OCI-LY7 (cell line): ENCODE results near the gene RSPH1. TPM values are rescaled to one million over a fixed set of nuclear protein-coding genes. Genes with fewer than 3 reads are reported as not detected.

Experiments used
- BruUV-seq: library from RNA; stranded (reverse); fragments of 400-500 nt; replicated peaks from 2 replicates; lab custom pipeline; 2021; lab: Mats Ljungman, UMichigan
- CTCF ChIA-PET: fragments of 300-600 bp; sonication (Branson Sonifier 250); formaldehyde crosslinking; loops from one replicate; lab custom pipeline; 2022; ENCODE audit warnings: antibody characterized with exemption; ENCODE audit not compliant: unreplicated experiment; lab: Charles Lee
- POLR2A ChIA-PET: fragments of 300-600 bp; sonication (Branson Sonifier 250); formaldehyde crosslinking; loops from one replicate; lab custom pipeline; 2022; ENCODE audit warnings: antibody characterized with exemption; lab: Charles Lee
- DNase-seq: peaks from one replicate; pipeline ENCODE4 v3.0.0-alpha.2; 2015; ENCODE audit warnings: low spot score
- H2AFZ ChIP-seq: fragments of 200-600 bp; sonication (generic), shearing (Covaris generic); 2 replicates; pipeline ENCODE4 v1.6.1; 2014; ENCODE audit warnings: mild to moderate bottlenecking, antibody characterized with exemption, low read length, moderate library complexity
- H3K27ac ChIP-seq: fragments of 200-600 bp; sonication (generic); 2 replicates; pipeline ENCODE4 v1.5.1; 2014; ENCODE audit warnings: mixed run types, low read depth, mild to moderate bottlenecking, moderate library complexity, low read length, inconsistent platforms; ENCODE audit not compliant: poor library complexity, severe bottlenecking
- H3K36me3 ChIP-seq: fragments of 200-600 bp; sonication (generic); 2 replicates; pipeline ENCODE4 v1.6.1; 2014; ENCODE audit warnings: mild to moderate bottlenecking, antibody characterized with exemption, low read length, moderate library complexity, mixed read lengths; ENCODE audit not compliant: insufficient read depth
- H3K4me1 ChIP-seq: fragments of 200-600 bp; sonication (generic); 2 replicates; pipeline ENCODE4 v1.5.1; 2014; ENCODE audit warnings: mild to moderate bottlenecking, low read length; ENCODE audit not compliant: insufficient read depth, poor library complexity, severe bottlenecking
- H3K4me2 ChIP-seq: fragments of 200-600 bp; sonication (generic); 2 replicates; pipeline ENCODE4 v1.6.1; 2014; ENCODE audit warnings: mild to moderate bottlenecking, low read length
- H3K4me3 ChIP-seq: fragments of 200-600 bp; sonication (generic); 2 replicates; pipeline ENCODE4 v1.5.1; 2014; ENCODE audit warnings: mild to moderate bottlenecking, low read depth, low read length; ENCODE audit not compliant: poor library complexity, severe bottlenecking
- H3K79me2 ChIP-seq: fragments of 200-600 bp; sonication (generic); 2 replicates; pipeline ENCODE4 v1.6.1; 2016; ENCODE audit warnings: low read depth, mild to moderate bottlenecking, low read length, moderate library complexity, mixed read lengths; ENCODE audit not compliant: insufficient read depth
- H3K9me2 ChIP-seq: fragments of 200-600 bp; sonication (generic); 2 replicates; pipeline ENCODE4 v1.6.1; 2016; ENCODE audit warnings: mild to moderate bottlenecking, low read length, mixed read lengths; ENCODE audit not compliant: insufficient read depth
- H3K9me3 ChIP-seq: fragments of 200-600 bp; sonication (generic); 2 replicates; pipeline ENCODE4 v1.6.1; 2014; ENCODE audit warnings: mild to moderate bottlenecking, mixed run types, low read length, mixed read lengths
- H4K20me1 ChIP-seq: fragments of 200-600 bp; sonication (generic); 2 replicates; pipeline ENCODE4 v1.6.1; 2014; ENCODE audit warnings: mild to moderate bottlenecking, antibody characterized with exemption, low read length, moderate library complexity, mixed read lengths; ENCODE audit not compliant: insufficient read depth
- EZH2phosphoT487 ChIP-seq: fragments of 200-600 bp; sonication (generic); IDR thresholded peaks from 2 replicates; pipeline ENCODE4 v1.6.1; 2018; ENCODE audit warnings: low read depth, borderline replicate concordance, mild to moderate bottlenecking, mixed run types, antibody characterized with exemption, low read length, moderate library complexity, mixed read lengths
- intact Hi-C: fragments of 100-400 bp; cut with micrococcal nuclease; formaldehyde crosslinking; loops from one replicate; pipeline ENCODE4 v1.10.0; 2022; ENCODE audit not compliant: unreplicated experiment
- total RNA-seq, 2 experiments: library from RNA; depleted of rRNA in 1 of 2; stranded (reverse); fragments of >200 nt in 1 of 2; shearing (Covaris generic) in 1 of 2; gene quantifications; 2 replicates each; pipeline ENCODE4 v1.2.3, GENCODE V29; 2014 to 2022
- TF ChIP-seq, protein P1 (sequence below): fragments of 200-600 bp; sonication (generic); conservative IDR thresholded peaks from 2 replicates; pipeline ENCODE4 v1.5.1; 2014; ENCODE audit warnings: mild to moderate bottlenecking, antibody characterized with exemption, low read length, moderate library complexity, mixed read lengths

Gene RSPH1
- total RNA-seq, 2 experiments from 2014 or later = 1.9 to 2.5 TPM

DNA sequence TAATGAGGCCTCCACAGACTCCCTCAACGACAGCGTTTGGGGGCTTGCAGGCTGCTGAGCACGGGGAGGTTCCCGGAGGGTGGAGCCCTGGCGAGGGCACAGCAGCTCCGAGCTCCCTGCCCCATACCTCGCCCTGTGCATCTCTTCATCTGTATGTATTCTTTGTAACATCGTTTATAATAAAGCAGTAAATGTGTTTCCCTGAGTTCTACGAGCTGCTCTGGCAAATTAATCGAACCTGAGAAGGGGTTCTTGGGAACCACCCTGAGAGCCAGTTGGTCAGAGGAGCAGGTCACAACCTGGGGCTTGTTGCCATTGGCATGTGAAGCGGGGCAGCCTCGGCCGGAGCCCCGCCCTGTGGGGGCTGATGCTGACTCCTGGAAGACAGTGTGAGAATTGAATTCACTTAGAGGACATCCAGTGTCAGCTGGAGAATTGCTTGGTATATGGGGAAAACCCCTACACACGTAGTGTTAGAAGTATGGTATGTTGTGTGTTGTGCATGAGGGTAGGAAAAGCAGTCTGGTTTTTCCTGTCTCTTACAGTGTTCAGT, 29.1 kb upstream of the RSPH1 start:
- Histone ChIP-seq H3K4me3 (peak overlapping the region; percentile 53), H4K20me1 (no peaks in the 10 kb centered on the region), H3K9me2 (no peaks in the 10 kb centered on the region), H3K9me3 (no peaks in the 10 kb centered on the region), H3K4me2 (peak overlapping the region; percentile 97), H3K79me2 (peaks cover 50% of the 10 kb centered on the region), H3K36me3 (peaks cover 91% of the 10 kb centered on the region), H3K27ac (peak overlapping the region; percentile 98), H3K4me1 (peaks cover 69% of the 10 kb centered on the region), H2AFZ (peak overlapping the region; percentile 70; the same call in 1 of the 2 replicates)
- intact Hi-C loops = loop anchor here (5.0 kb wide), 1 partner anchor 37 kb away; no protein-coding TSS in a partner anchor
- no TSS peak for BruUV-seq
- CTCF ChIA-PET = no interaction called here
- POLR2A ChIA-PET = interaction anchor here (0.8 to 3.5 kb wide), 5 partner anchors 10 to 292 kb away, joined by 3 to 32 read pairs (median 3); no protein-coding TSS in a partner anchor
- no peak for TF ChIP-seq EZH2phosphoT487
- TF ChIP-seq, protein P1, sequence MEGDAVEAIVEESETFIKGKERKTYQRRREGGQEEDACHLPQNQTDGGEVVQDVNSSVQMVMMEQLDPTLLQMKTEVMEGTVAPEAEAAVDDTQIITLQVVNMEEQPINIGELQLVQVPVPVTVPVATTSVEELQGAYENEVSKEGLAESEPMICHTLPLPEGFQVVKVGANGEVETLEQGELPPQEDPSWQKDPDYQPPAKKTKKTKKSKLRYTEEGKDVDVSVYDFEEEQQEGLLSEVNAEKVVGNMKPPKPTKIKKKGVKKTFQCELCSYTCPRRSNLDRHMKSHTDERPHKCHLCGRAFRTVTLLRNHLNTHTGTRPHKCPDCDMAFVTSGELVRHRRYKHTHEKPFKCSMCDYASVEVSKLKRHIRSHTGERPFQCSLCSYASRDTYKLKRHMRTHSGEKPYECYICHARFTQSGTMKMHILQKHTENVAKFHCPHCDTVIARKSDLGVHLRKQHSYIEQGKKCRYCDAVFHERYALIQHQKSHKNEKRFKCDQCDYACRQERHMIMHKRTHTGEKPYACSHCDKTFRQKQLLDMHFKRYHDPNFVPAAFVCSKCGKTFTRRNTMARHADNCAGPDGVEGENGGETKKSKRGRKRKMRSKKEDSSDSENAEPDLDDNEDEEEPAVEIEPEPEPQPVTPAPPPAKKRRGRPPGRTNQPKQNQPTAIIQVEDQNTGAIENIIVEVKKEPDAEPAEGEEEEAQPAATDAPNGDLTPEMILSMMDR = no peak
- DNase-seq = peak; percentile 40

- peak overlapping the region; percentile 98 for H3K27ac ChIP-seq
These were observed 28.5 kb upstream of the RSPH1 start for GRCh38 chr21:42524341-42525028.

More at GRCh38 chr21:42524341-42525028, 28.5 kb upstream of the RSPH1 start:
- H3K4me2 ChIP-seq = peak overlapping the region; percentile 97
- intact Hi-C loops = loop anchor here (5.0 kb wide), 1 partner anchor 38 kb away; no protein-coding TSS in a partner anchor
- ChIA-PET CTCF (no interaction called here), POLR2A (interaction anchor here (0.6 to 1.3 kb wide), 3 partner anchors 18 to 291 kb away, joined by 3 read pairs; no protein-coding TSS in a partner anchor)
- H3K9me2 ChIP-seq = no peaks in the 10 kb centered on the region
- peak overlapping the region; percentile 70 for H2AFZ ChIP-seq
- H3K4me3 ChIP-seq = peak overlapping the region; percentile 53
- no TSS peak for BruUV-seq
- peaks cover 63% of the 10 kb centered on the region for H3K4me1 ChIP-seq
- H4K20me1 ChIP-seq = no peaks in the 10 kb centered on the region
- no peaks in the 10 kb centered on the region for H3K9me3 ChIP-seq
- peaks cover 43% of the 10 kb centered on the region for H3K79me2 ChIP-seq
- peaks cover 91% of the 10 kb centered on the region for H3K36me3 ChIP-seq
- TF ChIP-seq, protein P1 = no peak
- no peak for TF ChIP-seq EZH2phosphoT487
- DNase-seq = peak; percentile 85
